Heart right ventricle (tissue), 16 donors: Measurements from ENCODE around the gene HRH1. TPM values are rescaled to one million over a fixed set of nuclear protein-coding genes. Genes with fewer than 3 reads are reported as not detected.

Experiments used
- ATAC-seq, 8 donors: fragments of 200-7000 bp; cut with Tn5 transposase; one replicate each; pipeline ENCODE4 v1.9.1; 2020; ENCODE audit warnings: mild to moderate bottlenecking in 8 of 8, moderate library complexity in 8 of 8, moderate number of reproducible peaks in 1 of 8
- DNase-seq, 2 donors: peaks; one replicate each; pipeline ENCODE4 v3.0.0-alpha.2; 2020
- H3K27ac ChIP-seq, 10 donors: fragments of 200-600 bp; sonication (generic) in 2 of 10; one replicate each; pipeline versions ENCODE4 v1.5.0 to v1.8.0; 2020 to 2022; ENCODE audit warnings: mild to moderate bottlenecking in 3 of 10
- H3K27me3 ChIP-seq, 7 donors: fragments of 200-600 bp; one replicate each; pipeline ENCODE4 v1.8.0; 2021 to 2022; ENCODE audit warnings: mild to moderate bottlenecking in 2 of 7
- H3K36me3 ChIP-seq, 9 donors: fragments of 200-600 bp; sonication (generic) in 1 of 9; one replicate each; pipeline versions ENCODE4 v1.5.0 to v1.8.0; 2020 to 2022; ENCODE audit warnings: mild to moderate bottlenecking in 2 of 9
- H3K4me1 ChIP-seq, 9 donors: fragments of 200-600 bp; sonication (generic) in 1 of 9; one replicate each; pipeline versions ENCODE4 v1.5.0 to v1.8.0; 2020 to 2022; ENCODE audit warnings: mild to moderate bottlenecking in 4 of 9
- H3K4me3 ChIP-seq, 10 donors: fragments of 200-600 bp; sonication (generic) in 2 of 10; one replicate each; pipeline versions ENCODE4 v1.5.0 to v1.8.0; 2020 to 2022; ENCODE audit warnings: mild to moderate bottlenecking in 7 of 10, moderate library complexity in 2 of 10
- H3K9me3 ChIP-seq, 11 donors: fragments of 200-600 bp in 10 of 11; sonication (generic) in 2 of 11; one replicate each; pipeline versions ENCODE4 v1.5.0 to v1.8.0; 2013 to 2022; ENCODE audit warnings: mild to moderate bottlenecking in 2 of 11, control low read depth in 1 of 11, moderate library complexity in 1 of 11
- WGBS, 2 donors: extraction: QIAGEN DNeasy Blood & Tissue Kit; methylation state at CpG; one replicate each; pipeline ENCODE4 v1.1.7; 2013; ENCODE audit warnings: inconsistent platforms in 1 of 2; 5-methylcytosine and 5-hydroxymethylcytosine counted together
- intact Hi-C, 10 donors: fragments of 100-400 bp; cut with DNase I; formaldehyde crosslinking; loops; one replicate each; pipeline versions ENCODE4 v1.11.1 to v1.14.2; 2022
- polyA plus RNA-seq, 2 donors: library from polyadenylated mRNA; stranded (reverse); fragments of 200-250 nt; gene quantifications; one replicate each; pipeline ENCODE4 v1.2.3, GENCODE V29; 2013
- total RNA-seq, 10 donors: library from RNA; stranded (reverse); fragmentation: NEBNext Ultra II Directional in 3 of 10; extraction: Animal tissue kit (Norgen Biotek cat#: 25700) in 3 of 10; gene quantifications; one replicate each; pipeline versions ENCODE4 v1.2.1 to v1.2.4, GENCODE V29; 2021 to 2023
- TF ChIP-seq, protein P1 (sequence below), 9 donors: fragments of 200-600 bp; sonication (generic) in 2 of 9; IDR thresholded peaks; one replicate each; pipeline versions ENCODE4 v1.5.0 to v1.8.0; 2021 to 2022; ENCODE audit warnings: antibody characterized with exemption in 9 of 9, mild to moderate bottlenecking in 5 of 9, moderate library complexity in 1 of 9
- donor health status: Arrhythmogenic right ventricular cardiomyopathy.
- donor health status: ischemic (EF 13 %, LVEDD 7.1; RV severe dilation, severe dysfunction).
- donor health status: healthy with polysubstance abuse.
- donor health status: DM: no; HTN: yes; CAD: no.
- donor health status: DM: no; HTN: no; CAD: no.
- donor health status: ischemic (EF 25% LVEDD 6.9; RV normal size, moderate dysfunction).
- donor health status: ischemic (EF 25% LVEDD 5.7; RV mildly dilated, moderate dysfunction).
- donor health status: healthy.
- donor health status: DM: yes; HTN: yes; CAD: no.
- donor health status: Ischemic cardiomyopathy.
- donor health status: ischemic (EF 35%, LVEDD 5.7; RV mildly dilated, moderate dysfunction).
- donor health status: nonischemic (EF 11% LVEDD 7.7; RV severe dilation, severe dysfunction).
- donor health status: DM: yes; HTN: yes; CAD: no.
- donor health status: PGD.
- donor health status: ischemic (EF 29% LVEDD 5.4; RV normal size, mild dysfunction).
- donor health status: nonischemic (EF 23%, LVEDD 6.1; RV moderate dilation, normal function).

The HRH1 gene
- total and polyA plus RNA-seq, 12 donors, result 0.57 to 3.1 (median 1.3) TPM

DNA sequence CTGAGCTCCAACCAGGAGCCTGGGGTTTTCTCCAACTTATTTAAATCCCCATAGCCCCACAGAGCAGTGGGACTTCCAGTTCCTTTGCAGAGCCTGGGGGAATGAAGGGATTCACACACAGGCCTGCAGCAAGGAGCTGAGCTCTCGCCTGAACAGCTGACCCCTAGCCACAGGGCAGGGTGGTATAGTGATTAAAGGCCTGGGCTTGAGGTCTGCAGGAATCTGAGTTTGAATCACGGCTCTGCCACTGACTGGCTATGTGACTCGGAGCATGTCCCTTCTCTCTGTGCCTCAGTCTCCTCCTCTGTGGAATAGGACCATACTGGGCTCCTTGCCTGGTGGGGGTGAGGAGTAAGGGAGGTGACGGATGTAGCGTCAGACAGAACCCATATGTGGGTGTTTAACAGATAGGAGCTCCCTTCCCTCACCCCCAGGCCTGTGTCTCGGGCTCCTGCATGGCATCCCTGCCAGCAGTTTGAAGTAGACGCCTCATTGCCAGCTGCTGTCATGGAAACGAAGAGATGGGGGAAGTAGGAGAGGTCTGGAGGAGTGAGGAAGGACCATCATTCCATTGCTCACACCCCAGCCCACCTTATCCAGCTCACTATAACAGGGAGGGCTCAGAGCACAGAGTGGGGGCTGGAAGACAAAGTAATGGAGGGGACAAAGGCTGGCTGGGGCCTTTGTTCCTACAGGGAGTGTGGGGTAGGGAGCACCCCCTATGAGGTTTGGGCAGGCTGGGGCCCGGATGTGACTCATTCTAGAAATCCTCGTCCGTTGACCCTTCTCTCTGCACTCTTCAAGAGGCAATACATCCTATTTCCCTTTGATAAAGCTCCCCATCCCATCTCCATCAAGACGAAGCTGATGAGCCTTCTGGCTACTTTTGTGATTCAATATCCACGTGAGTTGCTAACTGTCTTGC, 14.8 kb downstream of the HRH1 start:
- WGBS, 2 donors, result 85 to 86% methylated on average over 13 of the region's 13 CpGs

DNA sequence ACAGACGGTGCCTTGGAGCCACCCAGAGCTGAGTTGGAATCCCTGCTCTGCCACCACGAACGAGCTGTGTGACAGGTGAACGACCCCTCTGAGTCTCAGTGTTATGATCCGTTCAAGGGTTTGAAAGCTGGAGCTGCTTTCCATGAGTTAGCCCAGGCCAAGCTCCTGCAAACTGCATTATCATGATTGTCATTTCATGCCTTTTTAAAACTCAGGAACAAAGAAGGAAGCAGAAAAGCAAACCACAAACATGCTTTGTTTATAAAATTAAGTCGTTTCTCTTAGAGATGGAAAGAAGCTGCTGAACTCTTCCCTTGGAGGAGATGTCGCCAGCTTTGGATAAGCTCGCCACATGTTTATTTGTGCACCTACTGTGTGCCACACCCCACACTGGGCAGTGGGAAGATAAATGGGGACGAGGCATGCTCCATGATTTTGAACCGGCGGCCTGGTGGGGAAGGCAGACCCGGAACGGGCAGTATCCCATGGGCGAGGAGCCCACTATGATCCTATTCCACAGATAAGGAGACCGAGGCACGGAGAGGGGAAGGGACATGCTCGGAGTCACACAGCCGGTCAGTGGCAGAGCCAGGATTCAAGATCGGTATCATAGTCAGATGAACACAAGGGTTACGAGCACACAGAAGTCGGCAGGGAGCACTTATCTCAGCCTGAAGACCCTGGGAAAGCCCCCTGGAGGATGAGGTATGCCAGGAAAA, 15.9 kb downstream of the HRH1 start:
- TF ChIP-seq, protein P1, sequence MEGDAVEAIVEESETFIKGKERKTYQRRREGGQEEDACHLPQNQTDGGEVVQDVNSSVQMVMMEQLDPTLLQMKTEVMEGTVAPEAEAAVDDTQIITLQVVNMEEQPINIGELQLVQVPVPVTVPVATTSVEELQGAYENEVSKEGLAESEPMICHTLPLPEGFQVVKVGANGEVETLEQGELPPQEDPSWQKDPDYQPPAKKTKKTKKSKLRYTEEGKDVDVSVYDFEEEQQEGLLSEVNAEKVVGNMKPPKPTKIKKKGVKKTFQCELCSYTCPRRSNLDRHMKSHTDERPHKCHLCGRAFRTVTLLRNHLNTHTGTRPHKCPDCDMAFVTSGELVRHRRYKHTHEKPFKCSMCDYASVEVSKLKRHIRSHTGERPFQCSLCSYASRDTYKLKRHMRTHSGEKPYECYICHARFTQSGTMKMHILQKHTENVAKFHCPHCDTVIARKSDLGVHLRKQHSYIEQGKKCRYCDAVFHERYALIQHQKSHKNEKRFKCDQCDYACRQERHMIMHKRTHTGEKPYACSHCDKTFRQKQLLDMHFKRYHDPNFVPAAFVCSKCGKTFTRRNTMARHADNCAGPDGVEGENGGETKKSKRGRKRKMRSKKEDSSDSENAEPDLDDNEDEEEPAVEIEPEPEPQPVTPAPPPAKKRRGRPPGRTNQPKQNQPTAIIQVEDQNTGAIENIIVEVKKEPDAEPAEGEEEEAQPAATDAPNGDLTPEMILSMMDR (IDR thresholded peaks at IDR 0.05), result no peak
- no peaks in the 10 kb centered on the region for H3K9me3 ChIP-seq
- H3K4me1 ChIP-seq, result peaks cover 0 to 18% (median 7%) of the 10 kb centered on the region in 9 donors
- intact Hi-C loops, result no loop called here
- 83 to 87% methylated on average over 21 of the region's 21 CpGs for WGBS, 2 donors
- H3K36me3 ChIP-seq, result no peaks in the 10 kb centered on the region
- no peak overlapping the region for H3K27ac ChIP-seq
- H3K4me3 ChIP-seq, result no peak overlapping the region
- no peak for DNase-seq
- ATAC-seq, result no peak
- H3K27me3 ChIP-seq, result no peaks in the 10 kb centered on the region

More for the DNA sequence above, 14.8 kb downstream of the HRH1 start:
- TF ChIP-seq, protein P1 (IDR thresholded peaks at IDR 0.05), result no peak
- DNase-seq (no peak), ATAC-seq (peak in 1 of 8 donors; percentile 28)
- intact Hi-C loops, result loop anchor here in 3 of 10 donors (10.0 kb wide), 2 partner anchors 156 to 166 kb away; no protein-coding TSS in a partner anchor
- Histone ChIP-seq H3K27me3 (no peaks in the 10 kb centered on the region), H3K36me3 (no peaks in the 10 kb centered on the region), H3K4me1 (peaks cover 0 to 18% (median 7%) of the 10 kb centered on the region in 9 donors), H3K9me3 (no peaks in the 10 kb centered on the region), H3K4me3 (no peak overlapping the region), H3K27ac (no peak overlapping the region)

DNA sequence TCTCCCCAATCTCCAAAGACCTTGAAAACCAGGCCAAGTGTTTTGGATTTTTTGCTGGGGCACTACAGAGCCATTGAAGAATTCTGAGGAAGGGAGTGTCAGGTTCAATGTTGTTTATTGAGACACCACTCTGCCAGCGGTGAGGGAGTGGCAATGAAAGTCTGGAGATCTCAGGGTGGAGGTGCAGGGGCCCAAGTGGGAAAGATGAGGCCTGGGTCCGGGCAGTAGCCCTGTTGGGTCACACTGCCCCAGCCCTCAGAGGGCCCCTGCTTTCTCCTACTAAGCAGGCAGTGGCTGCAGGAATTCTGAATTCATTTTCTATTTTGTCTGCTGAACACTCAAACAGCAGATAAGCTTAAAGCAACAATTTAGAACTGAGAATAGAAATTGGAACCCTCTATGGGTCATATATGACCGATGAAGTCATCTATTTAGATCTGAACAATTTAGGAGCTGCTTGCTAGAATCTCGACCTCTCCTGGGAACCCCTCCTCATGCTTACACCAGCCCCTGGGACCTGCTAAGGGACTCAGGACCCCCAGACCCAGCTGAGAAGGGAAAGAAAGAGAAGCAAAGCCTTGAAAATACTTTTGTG, 17.9 kb downstream of the HRH1 start:
- Histone ChIP-seq H3K27ac (peak overlapping the region in 2 of 10 donors; percentile 13 to 43), H3K4me3 (no peak overlapping the region), H3K9me3 (no peaks in the 10 kb centered on the region), H3K27me3 (no peaks in the 10 kb centered on the region), H3K4me1 (peaks cover 0 to 18% (median 7%) of the 10 kb centered on the region in 9 donors), H3K36me3 (no peaks in the 10 kb centered on the region)
- ATAC-seq (peak in 2 of 8 donors; percentile 18 to 42), DNase-seq (no peak)
- intact Hi-C loops, result no loop called here
- TF ChIP-seq, protein P1 (IDR thresholded peaks at IDR 0.05), result no peak
- 28 to 42% methylated on average over 4 of the region's 4 CpGs for WGBS, 2 donors

DNA sequence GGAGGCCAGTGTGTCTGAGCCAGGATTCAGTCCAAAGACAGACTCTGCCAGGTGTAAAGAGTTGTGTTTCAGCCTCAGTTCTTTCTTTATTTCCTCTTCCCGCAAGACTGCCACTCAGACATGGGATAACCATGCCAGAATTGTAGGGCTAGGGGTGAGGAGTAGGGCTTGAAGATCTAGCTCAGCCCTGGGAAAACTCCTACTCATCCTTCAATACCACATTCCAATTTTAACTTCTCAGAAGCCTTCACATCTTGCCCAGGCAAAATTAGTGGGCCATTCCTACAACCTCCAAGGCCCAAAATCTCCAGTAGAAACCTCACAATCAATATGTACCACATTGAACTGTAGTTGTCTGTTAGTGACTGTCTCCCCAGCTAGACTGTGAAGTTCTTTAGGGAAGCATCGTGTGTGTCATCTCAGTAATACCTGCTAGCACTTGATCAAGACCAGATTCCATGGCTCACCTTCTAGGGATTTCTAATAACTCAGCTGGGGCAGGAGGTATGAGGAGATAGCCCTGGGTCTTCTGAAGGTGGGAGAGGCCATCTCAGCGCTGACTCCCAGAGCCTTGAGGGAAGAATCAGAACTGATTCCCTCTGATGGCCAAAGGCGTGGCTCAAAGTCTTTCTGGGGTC, 19.7 kb downstream of the HRH1 start:
- Histone ChIP-seq H3K4me3 (no peak overlapping the region), H3K36me3 (no peaks in the 10 kb centered on the region), H3K27me3 (no peaks in the 10 kb centered on the region), H3K9me3 (no peaks in the 10 kb centered on the region), H3K27ac (no peak overlapping the region), H3K4me1 (peaks cover 0 to 18% (median 7%) of the 10 kb centered on the region in 9 donors)
- no peak for DNase-seq
- no peak for ATAC-seq
- WGBS, 2 donors, result 93 to 95% methylated on average over 4 of the region's 4 CpGs
- TF ChIP-seq, protein P1 (IDR thresholded peaks at IDR 0.05), result no peak
- intact Hi-C loops, result no loop called here
